ENCODE results near the gene METTL15. TPM values are rescaled to one million over a fixed set of nuclear protein-coding genes. Genes with fewer than 3 reads are reported as not detected.

Gene METTL15
- total and polyA plus RNA-seq, 3 donors from 2014 or later: 8.2 to 25.7 (median 14.8) TPM

GRCh38 chr11:28346209-28346608 lies 238.0 kb downstream of the METTL15 start:
- no peaks in the 10 kb centered on the region for H3K4me1 ChIP-seq
- no peak overlapping the region for H3K27ac ChIP-seq
- no peak for DNase-seq
- no peak overlapping the region for H3K4me3 ChIP-seq
- no peak for TF ChIP-seq CTCF (IDR thresholded peaks at IDR 0.05)
- no peak for TF ChIP-seq POLR2A (IDR thresholded peaks at IDR 0.05)
- no peaks in the 10 kb centered on the region for H3K27me3 ChIP-seq
- no peaks in the 10 kb centered on the region for H3K9me3 ChIP-seq
- H3K36me3 ChIP-seq (ENCODE audit: low read depth, missing control alignments): no peaks in the 10 kb centered on the region
- intact Hi-C loops (cut with DNase I; ENCODE audit: low total_unique reads): no loop called here

GRCh38 chr11:28346721-28347120 lies 238.5 kb downstream of the METTL15 start:
- Histone ChIP-seq H3K4me1 (no peaks in the 10 kb centered on the region), H3K27ac (no peak overlapping the region), H3K9me3 (no peaks in the 10 kb centered on the region), H3K4me3 (no peak overlapping the region), H3K36me3 (ENCODE audit: low read depth, missing control alignments) (no peaks in the 10 kb centered on the region), H3K27me3 (no peaks in the 10 kb centered on the region)
- TF ChIP-seq CTCF (IDR thresholded peaks at IDR 0.05): no peak
- WGBS, 2 donors: 79 to 83% methylated on average over 1 of the region's 1 CpG
- intact Hi-C loops (cut with DNase I; ENCODE audit: low total_unique reads): no loop called here
- no peak for DNase-seq

GRCh38 chr11:28347371-28347770 lies 239.2 kb downstream of the METTL15 start:
- Histone ChIP-seq H3K27ac (no peak overlapping the region), H3K36me3 (ENCODE audit: low read depth, missing control alignments) (no peaks in the 10 kb centered on the region), H3K4me1 (no peaks in the 10 kb centered on the region), H3K27me3 (no peaks in the 10 kb centered on the region), H3K9me3 (no peaks in the 10 kb centered on the region), H3K4me3 (no peak overlapping the region)
- DNase-seq: no peak
- 86% methylated on average over 5 of the region's 5 CpGs for WGBS, 2 donors
- intact Hi-C loops (cut with DNase I; ENCODE audit: low total_unique reads): no loop called here
- no peak for TF ChIP-seq POLR2A (IDR thresholded peaks at IDR 0.05)
- no peak for TF ChIP-seq CTCF (IDR thresholded peaks at IDR 0.05)

GRCh38 chr11:28350216-28350615 lies 242.0 kb downstream of the METTL15 start:
- H3K9me3 ChIP-seq: no peaks in the 10 kb centered on the region
- no peak for TF ChIP-seq POLR2A (IDR thresholded peaks at IDR 0.05)
- no peaks in the 10 kb centered on the region for H3K27me3 ChIP-seq
- no peaks in the 10 kb centered on the region for H3K4me1 ChIP-seq
- no peak overlapping the region for H3K4me3 ChIP-seq
- intact Hi-C loops (cut with DNase I; ENCODE audit: low total_unique reads): no loop called here
- H3K36me3 ChIP-seq (ENCODE audit: low read depth, missing control alignments): no peaks in the 10 kb centered on the region
- DNase-seq: no peak
- H3K27ac ChIP-seq: no peak overlapping the region

DNA sequence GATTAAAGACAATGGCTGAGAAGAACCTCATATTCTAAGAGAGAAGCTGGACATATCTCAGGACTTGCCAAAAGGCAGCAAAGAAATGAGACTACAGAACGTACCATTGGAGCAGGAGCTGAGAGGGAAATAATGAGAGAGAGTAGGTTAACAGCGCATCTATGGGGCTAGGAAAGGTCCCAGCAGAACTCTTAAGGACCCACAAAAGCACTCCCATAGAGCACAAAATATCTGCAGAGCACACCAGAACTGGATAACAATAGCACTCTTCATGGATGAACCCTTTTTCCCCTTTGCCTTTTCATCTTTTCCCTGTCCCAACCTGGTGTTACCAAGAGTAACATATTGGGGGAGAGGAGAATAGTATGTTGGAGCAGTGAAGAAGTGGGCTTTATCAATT lies 245.8 kb downstream of the METTL15 start:
- Histone ChIP-seq H3K4me3 (no peak overlapping the region), H3K4me1 (no peaks in the 10 kb centered on the region), H3K36me3 (ENCODE audit: low read depth, missing control alignments) (no peaks in the 10 kb centered on the region), H3K9me3 (no peaks in the 10 kb centered on the region), H3K27me3 (no peaks in the 10 kb centered on the region), H3K27ac (no peak overlapping the region)
- intact Hi-C loops (cut with DNase I; ENCODE audit: low total_unique reads): no loop called here
- no peak for DNase-seq
- TF ChIP-seq CTCF (IDR thresholded peaks at IDR 0.05) (no peak), POLR2A (IDR thresholded peaks at IDR 0.05) (no peak)
- 44 to 61% methylated on average over 2 of the region's 2 CpGs for WGBS, 2 donors
